Activated T-helper 17 cell treated with anti-CD3 and anti-CD28 coated beads, Interleukin-2, amount 50 U/mL, for 72 hours (primary cell): ENCODE results near the gene BRICD5. TPM values are rescaled to one million over a fixed set of nuclear protein-coding genes. Genes with fewer than 3 reads are reported as not detected.

Source experiments
- ATAC-seq: fragments of 150-1000 bp; cut with Tn5 transposase; replicated peaks from 2 replicates; pipeline ENCODE4 v1.10.0; 2021; ENCODE audit warnings: mild to moderate bottlenecking, moderate library complexity
- H3K27ac Mint-ChIP-seq: one replicate; pipeline ENCODE4 v1.8.0; 2022; ENCODE audit warnings: mixed read lengths
- H3K27me3 Mint-ChIP-seq: one replicate; pipeline ENCODE4 v1.8.0; 2022; ENCODE audit warnings: mixed read lengths
- H3K36me3 Mint-ChIP-seq: one replicate; pipeline ENCODE4 v1.8.0; 2022; ENCODE audit warnings: low read depth, mild to moderate bottlenecking, mixed read lengths
- H3K4me1 Mint-ChIP-seq: one replicate; pipeline ENCODE4 v1.8.0; 2022; ENCODE audit warnings: mixed read lengths
- H3K4me3 Mint-ChIP-seq: one replicate; pipeline ENCODE4 v1.8.0; 2022; ENCODE audit warnings: mild to moderate bottlenecking, mixed read lengths
- H3K9me3 Mint-ChIP-seq: one replicate; pipeline ENCODE4 v1.8.0; 2022; ENCODE audit warnings: mixed read lengths
- total RNA-seq, 2 donors: library from RNA; stranded (reverse); gene quantifications; one replicate each; pipeline ENCODE4 v1.2.3, GENCODE V29; 2022

The BRICD5 gene
- total RNA-seq, 2 donors from 2014 or later = 6.9 to 8.9 TPM

- no peaks in the 10 kb centered on the region for H3K9me3 Mint-ChIP-seq
- no peaks in the 10 kb centered on the region for H3K27me3 Mint-ChIP-seq
- H3K36me3 Mint-ChIP-seq = peaks cover 7% of the 10 kb centered on the region
- no peak for ATAC-seq
- no peaks in the 10 kb centered on the region for H3K4me1 Mint-ChIP-seq
- no peak overlapping the region for H3K27ac Mint-ChIP-seq
- H3K4me3 Mint-ChIP-seq = no peak overlapping the region
Measured at GRCh38 chr16:2166263-2167067, 44.2 kb downstream of the BRICD5 start.

GRCh38 chr16:2165861-2166260 is 44.8 kb downstream of the BRICD5 start:
- ATAC-seq = no peak
- H3K36me3 Mint-ChIP-seq = peaks cover 7% of the 10 kb centered on the region
- no peaks in the 10 kb centered on the region for H3K27me3 Mint-ChIP-seq
- H3K4me1 Mint-ChIP-seq = no peaks in the 10 kb centered on the region
- no peak overlapping the region for H3K27ac Mint-ChIP-seq
- no peak overlapping the region for H3K4me3 Mint-ChIP-seq
- H3K9me3 Mint-ChIP-seq = no peaks in the 10 kb centered on the region

- Mint-ChIP-seq H3K9me3 (no peaks in the 10 kb centered on the region), H3K27me3 (no peaks in the 10 kb centered on the region), H3K4me1 (no peaks in the 10 kb centered on the region), H3K4me3 (no peak overlapping the region), H3K27ac (no peak overlapping the region), H3K36me3 (peaks cover 7% of the 10 kb centered on the region)
- peak; percentile 76 for ATAC-seq
Measured at GRCh38 chr16:2163211-2163881, 47.3 kb downstream of the BRICD5 start.

- ATAC-seq = peak; percentile 6
Measured at GRCh38 chr16:2162676-2163118, 48.0 kb downstream of the BRICD5 start.

GRCh38 chr16:2161911-2162310 is 48.8 kb downstream of the BRICD5 start:
- H3K36me3 Mint-ChIP-seq = peaks cover 7% of the 10 kb centered on the region
- no peak for ATAC-seq
- H3K4me1 Mint-ChIP-seq = peaks cover 6% of the 10 kb centered on the region
- H3K4me3 Mint-ChIP-seq = no peak overlapping the region
- no peaks in the 10 kb centered on the region for H3K9me3 Mint-ChIP-seq
- no peak overlapping the region for H3K27ac Mint-ChIP-seq
- no peaks in the 10 kb centered on the region for H3K27me3 Mint-ChIP-seq

More at GRCh38 chr16:2162676-2163118, 48.0 kb downstream of the BRICD5 start:
- Mint-ChIP-seq H3K27ac (no peak overlapping the region), H3K27me3 (no peaks in the 10 kb centered on the region), H3K36me3 (peaks cover 7% of the 10 kb centered on the region), H3K4me1 (no peaks in the 10 kb centered on the region), H3K9me3 (no peaks in the 10 kb centered on the region), H3K4me3 (no peak overlapping the region)

- H3K9me3 Mint-ChIP-seq = no peaks in the 10 kb centered on the region
- ATAC-seq = no peak
- no peak overlapping the region for H3K27ac Mint-ChIP-seq
- H3K36me3 Mint-ChIP-seq = peaks cover 4% of the 10 kb centered on the region
- peaks cover 15% of the 10 kb centered on the region for H3K4me1 Mint-ChIP-seq
- H3K4me3 Mint-ChIP-seq = no peak overlapping the region
- no peaks in the 10 kb centered on the region for H3K27me3 Mint-ChIP-seq
Measured at GRCh38 chr16:2160915-2161551, 49.6 kb downstream of the BRICD5 start.

Other genes starting within 250 kb of the BRICD5 start
- 1,000 to 10,000 TPM; 4,570 to 4,579 TPM for gene RPS2, start 246.0 kb downstream of the BRICD5 start, total RNA-seq
- gene RNF151, start 244.0 kb downstream of the BRICD5 start, total RNA-seq = under 1 TPM in 1 of 2 donors, not detected in 1; 0.32 TPM
- gene TBL3, start 238.8 kb downstream of the BRICD5 start, total RNA-seq = 10 to 100 TPM; 23.0 to 37.3 TPM
- 1 to 10 TPM in 1 of 2 donors, not detected in 1; 1.0 TPM for gene NOXO1, start 229.4 kb downstream of the BRICD5 start, total RNA-seq
- gene GFER, start 226.7 kb downstream of the BRICD5 start, total RNA-seq = 10 to 100 TPM; 12.4 to 28.5 TPM
- gene SYNGR3, start 220.9 kb downstream of the BRICD5 start, total RNA-seq = 1 to 10 TPM; 5.9 to 7.9 TPM
- gene ZNF598, start 201.0 kb downstream of the BRICD5 start, total RNA-seq = 10 to 100 TPM; 41.2 to 79.6 TPM
- 1 to 10 TPM in 1 of 2 donors, not detected in 1; 2.8 TPM for gene NPW, start 191.1 kb downstream of the BRICD5 start, total RNA-seq
- 1 to 10 TPM in 1 of 2 donors, under 1 TPM in 1; 0.21 to 2.9 TPM for gene NHERF2, start 184.0 kb downstream of the BRICD5 start, total RNA-seq
- gene NTHL1, start 163.0 kb downstream of the BRICD5 start, total RNA-seq = 10 to 100 TPM; 13.2 to 37.6 TPM
- gene TSC2, start 162.9 kb downstream of the BRICD5 start, total RNA-seq = 10 to 100 TPM; 79.3 to 83.7 TPM
- gene PKD1, start 75.0 kb downstream of the BRICD5 start, total RNA-seq = 100 to 1,000 TPM in 1 of 2 donors, 10 to 100 TPM in 1; 71.8 to 122 TPM
- gene RAB26, start 62.2 kb downstream of the BRICD5 start, total RNA-seq = under 1 TPM; 0.28 to 0.34 TPM
- gene TRAF7, start 55.1 kb downstream of the BRICD5 start, total RNA-seq = 10 to 100 TPM; 49.8 to 80.1 TPM
- gene CASKIN1, start 14.3 kb downstream of the BRICD5 start, total RNA-seq = 1 to 10 TPM in 1 of 2 donors, under 1 TPM in 1; 0.78 to 6.6 TPM
- gene MLST8, start 5.4 kb downstream of the BRICD5 start, total RNA-seq = 10 to 100 TPM; 33.4 to 48.8 TPM
- gene PGP, start 4.0 kb upstream of the BRICD5 start, total RNA-seq = 10 to 100 TPM; 11.6 to 21.6 TPM
- 10 to 100 TPM; 20.1 to 22.8 TPM for gene E4F1, start 12.7 kb upstream of the BRICD5 start, total RNA-seq
- gene DNASE1L2, start 25.6 kb upstream of the BRICD5 start, total RNA-seq = 1 to 10 TPM; 2.4 to 2.7 TPM
- gene ECI1, start 40.7 kb upstream of the BRICD5 start, total RNA-seq = 10 to 100 TPM; 36.7 to 50.6 TPM
- gene RNPS1, start 57.3 kb upstream of the BRICD5 start, total RNA-seq = 100 to 1,000 TPM; 205 to 314 TPM
- 1 to 10 TPM; 4.7 to 5.2 TPM for gene ABCA3, start 129.9 kb upstream of the BRICD5 start, total RNA-seq
- 10 to 100 TPM; 59.6 to 64.5 TPM for gene CCNF, start 218.6 kb upstream of the BRICD5 start, total RNA-seq
- gene TEDC2, start 249.2 kb upstream of the BRICD5 start, total RNA-seq = 10 to 100 TPM; 14.8 to 19.7 TPM